Fibroblast of skin of right biceps (primary cell): Measurements from ENCODE around the gene LRP3.
"Not testable (repeated sequence)": the region's sequence is repeated elsewhere in the genome, so short reads cannot be mapped to it uniquely, and the experiment has no call there.

ENCODE experiments used
- DNase-seq: peaks from one replicate; pipeline ENCODE4 v3.0.0-alpha.2; 2013

The LRP3 gene

DNA sequence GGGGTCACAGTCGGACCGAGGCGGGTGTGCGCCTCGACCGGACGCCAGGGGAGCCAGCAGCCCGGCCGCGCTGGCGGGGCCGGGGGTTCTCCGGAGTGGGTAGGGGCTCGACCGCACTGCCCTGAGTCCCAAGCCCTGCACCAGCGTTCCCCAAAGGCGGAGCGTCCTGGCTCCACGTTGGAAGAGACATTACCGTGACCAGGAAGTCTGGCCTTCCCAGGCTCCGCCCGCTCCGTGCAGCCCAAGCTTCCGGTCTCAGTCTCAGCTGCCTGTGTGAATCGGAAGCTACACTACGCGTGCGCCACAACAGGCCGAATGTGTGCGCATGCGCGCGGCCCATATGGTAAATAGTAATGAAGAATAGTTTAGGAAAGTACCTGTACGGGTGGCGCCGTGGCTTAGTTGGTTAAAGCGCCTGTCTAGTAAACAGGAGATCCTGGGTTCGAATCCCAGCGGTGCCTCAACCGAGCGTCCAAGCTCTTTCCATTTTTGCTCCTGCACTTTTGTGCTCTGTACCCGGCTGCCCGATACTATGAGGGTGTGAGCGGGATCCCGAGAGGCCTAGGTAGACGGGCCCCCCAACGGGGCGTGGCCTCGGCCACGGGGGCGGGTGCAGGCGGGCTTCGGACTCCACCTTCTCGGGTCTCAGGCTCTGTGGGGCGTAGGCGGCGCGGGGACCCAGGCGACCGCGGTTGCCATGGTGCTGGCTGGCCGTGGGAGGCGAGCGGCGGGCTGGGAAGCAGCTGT, 17.3 kb upstream of the LRP3 start:
- peak; percentile 99 for DNase-seq

DNA sequence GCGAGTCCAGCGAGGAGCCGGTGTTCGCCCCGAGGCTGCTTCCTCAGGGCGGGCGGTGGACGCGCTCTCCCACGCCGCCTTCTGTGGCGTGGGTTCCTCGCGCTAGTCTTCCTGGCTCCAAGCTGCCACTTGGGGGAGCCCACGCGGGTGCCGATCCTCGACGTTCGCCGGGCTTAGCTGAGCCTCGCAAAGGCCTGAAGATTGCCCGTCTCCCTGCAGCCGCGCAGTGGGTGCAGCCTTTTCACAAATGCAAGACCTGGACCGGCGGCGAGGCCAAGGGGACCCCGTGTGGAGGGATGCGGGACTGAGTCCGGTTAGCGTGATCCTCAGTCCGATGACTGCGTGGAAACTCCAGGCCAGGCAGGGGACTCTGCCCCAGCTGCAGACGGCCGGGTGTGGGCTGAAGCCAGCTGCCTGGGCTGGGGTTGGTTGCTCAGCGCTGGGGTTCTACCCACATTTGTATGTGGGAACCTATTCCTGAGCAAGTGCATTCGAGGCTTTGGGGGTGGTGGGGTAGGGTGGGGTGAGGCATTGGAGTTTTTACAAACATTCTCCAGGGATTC, 16.6 kb upstream of the LRP3 start:
- no peak for DNase-seq

DNA sequence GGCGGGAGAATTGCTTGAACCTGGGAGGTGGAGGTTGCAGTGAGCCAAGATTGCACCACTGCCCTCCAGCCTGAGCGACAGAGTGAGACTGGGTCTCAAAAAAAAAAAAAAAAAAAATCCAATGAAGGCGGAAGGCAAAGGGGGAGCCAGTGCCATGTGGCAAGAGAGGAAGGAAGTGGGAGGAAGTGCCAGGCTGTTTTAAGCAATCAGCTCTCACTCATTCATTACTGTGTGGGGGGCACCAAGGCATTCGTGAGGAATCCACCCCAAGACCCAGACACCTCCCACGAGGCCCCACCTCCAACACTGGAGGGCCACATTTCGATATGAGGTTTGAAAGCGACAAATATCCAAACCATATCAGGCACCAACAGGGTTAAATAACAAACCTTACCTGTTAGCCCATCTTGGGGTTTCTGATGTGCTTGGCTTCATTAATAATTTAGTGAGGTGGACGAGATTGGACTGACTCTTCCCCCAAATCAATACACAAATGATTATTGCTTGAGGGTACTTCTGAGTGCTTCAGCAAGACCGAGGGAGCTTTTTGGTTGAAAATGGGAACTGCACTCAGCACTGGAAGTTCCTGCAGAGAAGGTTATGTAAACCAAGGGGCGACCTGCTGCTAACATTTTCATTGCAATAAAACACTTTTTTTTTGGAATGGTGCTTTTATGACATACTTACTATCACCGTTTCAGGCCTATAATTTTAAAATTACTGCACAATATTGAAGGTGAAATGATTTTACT, 7.5 kb upstream of the LRP3 start:
- DNase-seq: no peak

- DNase-seq: no peak
These were observed 7.0 kb upstream of the LRP3 start for GRCh38 chr19:33187183-33187540.

- DNase-seq: no peak
These were observed 4.7 kb upstream of the LRP3 start for GRCh38 chr19:33189453-33189852.

DNA sequence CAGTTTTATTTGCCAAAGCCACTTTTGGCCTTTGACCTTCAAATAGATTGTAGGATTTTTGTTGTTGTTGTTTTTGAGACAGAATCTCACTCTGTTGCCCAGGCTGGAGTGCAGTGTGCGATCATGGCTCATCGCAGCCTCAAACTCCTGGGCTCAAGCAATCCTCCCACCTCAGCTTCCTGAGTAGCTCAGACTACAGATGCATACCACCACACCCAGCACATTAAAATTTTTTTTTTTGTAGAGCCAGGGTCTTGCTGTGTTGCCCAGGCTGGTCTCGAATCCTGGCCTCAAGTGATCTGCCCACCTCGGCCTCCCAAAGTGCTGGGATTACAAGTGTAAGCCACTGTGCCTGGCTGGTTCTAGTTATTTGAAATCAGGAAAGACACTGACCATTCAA, 3.0 kb upstream of the LRP3 start:
- not testable (repeated sequence) for DNase-seq

DNA sequence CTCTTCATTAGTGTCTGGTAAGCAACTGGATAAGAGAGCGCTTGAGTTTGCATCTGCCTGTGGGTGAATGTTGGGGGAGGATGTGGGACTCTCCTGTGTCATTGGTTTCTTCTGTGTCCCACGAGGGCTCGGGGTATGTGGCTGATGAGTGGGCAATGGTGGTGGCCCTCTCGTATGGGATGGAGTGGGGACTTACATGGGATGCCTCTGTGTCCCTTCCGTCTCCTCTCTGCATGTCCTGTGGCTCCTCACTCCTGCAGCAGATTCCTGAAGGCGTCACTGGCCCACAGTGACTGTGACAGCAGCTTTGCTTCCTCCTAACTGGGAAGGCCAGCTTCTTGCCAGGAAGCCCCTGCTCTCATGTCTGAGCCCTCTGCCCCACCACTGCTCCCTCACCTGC, 2.6 kb upstream of the LRP3 start:
- DNase-seq: no peak

GRCh38 chr19:33192010-33192409, 2.1 kb upstream of the LRP3 start:
- no peak for DNase-seq

- DNase-seq: no peak
These were observed 763 bp upstream of the LRP3 start for GRCh38 chr19:33193269-33193864.

DNA sequence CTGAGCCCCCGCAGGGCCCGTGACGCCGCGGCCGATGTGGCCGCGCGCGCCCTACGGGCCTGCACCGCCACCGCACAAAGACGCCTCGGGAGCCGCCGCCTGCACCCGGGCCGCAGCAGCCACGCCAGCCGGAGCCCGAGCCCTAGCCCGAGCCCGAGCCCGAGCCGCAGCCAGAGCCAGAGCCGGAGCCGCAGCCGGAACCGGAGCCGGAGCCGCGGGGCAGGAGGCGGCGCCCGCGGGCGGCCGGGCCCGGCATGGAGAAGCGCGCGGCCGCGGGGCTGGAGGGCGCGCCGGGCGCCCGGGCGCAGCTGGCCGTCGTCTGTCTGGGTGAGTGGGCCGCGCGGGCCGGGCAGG, 379 bp downstream of the LRP3 start:
- DNase-seq: no peak

GRCh38 chr19:33194886-33195644, 935 bp downstream of the LRP3 start:
- no peak for DNase-seq

DNA sequence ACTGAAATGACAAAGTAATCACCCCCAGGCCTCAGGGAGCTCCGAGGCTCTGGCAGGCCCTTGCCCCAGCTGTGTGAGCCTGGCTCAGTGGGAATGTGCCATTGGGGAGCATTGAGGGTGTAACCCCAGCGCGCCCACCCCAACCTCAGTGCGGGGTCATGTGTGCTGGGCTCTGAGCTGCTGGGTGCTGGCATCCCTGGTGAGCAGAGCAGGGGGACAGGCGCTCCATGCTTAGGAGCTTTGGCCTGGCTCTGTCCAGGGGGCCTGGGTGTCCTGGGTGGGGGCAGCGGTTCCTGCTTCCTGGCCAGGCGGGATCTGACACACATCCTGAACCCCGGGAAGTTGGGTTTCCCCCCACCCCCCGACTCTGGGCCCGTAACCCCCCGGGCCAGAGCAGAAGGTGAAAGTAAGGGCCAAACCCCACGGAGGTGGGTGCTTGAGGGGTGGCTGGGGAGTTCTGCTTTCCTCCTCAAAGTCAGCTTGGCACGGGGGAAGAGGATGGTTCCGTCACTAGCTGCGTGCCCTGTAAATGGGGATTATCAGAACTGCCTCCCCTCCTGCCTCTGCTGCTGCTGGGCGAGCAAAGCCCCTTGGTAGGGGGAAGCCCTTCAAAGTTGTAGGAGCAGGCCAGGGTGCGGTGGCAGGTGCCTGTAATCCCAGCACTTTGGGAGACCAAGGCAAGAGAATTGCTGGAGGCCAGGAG, 1.7 kb downstream of the LRP3 start:
- DNase-seq: no peak

DNA sequence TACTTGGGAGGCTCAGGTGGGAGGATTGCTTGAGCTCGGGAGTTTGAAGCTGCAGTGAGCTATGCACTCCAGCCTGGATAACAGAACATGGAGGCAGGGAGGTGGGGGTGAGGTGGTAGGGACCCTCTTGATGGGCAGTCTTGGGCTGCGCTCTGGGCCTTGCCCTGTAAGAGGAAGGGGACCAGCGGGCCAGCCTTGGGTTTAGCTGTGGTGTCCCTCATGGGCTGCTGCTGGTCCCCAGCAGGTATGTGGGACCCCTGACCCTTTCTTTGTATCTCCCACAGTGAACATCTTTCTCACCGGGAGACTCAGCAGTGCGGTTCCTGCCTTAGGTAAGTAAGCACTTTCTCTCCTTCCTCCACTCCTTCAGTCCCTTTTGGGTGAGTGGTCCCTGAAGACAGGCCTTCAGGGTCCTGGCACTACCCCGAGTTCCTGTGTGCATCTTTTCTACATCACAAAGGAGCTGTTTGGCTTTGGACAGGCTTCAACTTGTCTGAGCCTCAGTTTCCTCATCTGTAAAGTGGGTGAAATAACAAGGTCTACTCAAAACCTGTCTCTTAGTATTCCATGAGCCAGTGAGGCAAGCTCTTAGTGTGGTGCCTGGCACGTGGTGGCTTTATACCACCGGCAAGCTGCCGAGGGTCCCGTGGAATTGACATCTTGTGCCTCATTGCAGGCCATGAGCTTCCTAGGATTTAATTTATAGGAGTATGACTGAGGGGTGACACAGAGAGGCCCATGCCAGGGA, 2.5 kb downstream of the LRP3 start:
- no peak for DNase-seq

DNA sequence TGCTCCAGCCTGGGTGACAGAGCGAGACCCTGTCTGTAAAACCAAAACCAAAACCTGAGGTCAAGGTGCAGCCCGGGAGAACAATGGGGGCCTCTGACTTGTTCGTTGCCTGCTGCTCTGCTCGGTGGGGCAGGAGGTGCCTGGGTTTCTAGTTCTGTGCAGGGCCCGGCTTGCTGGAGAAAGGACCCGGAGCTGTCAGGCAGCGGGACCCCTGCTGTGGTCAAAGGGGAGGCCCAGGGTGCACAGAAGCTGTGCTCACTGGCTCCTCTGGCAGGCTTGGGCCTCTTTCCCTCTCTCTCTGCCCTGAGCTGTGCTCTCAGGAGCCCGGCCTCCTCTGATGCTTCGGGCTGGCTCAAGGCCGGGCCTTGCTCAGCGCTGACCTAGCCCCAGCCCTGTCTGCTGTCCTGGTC, 3.5 kb downstream of the LRP3 start:
- no peak for DNase-seq

DNA sequence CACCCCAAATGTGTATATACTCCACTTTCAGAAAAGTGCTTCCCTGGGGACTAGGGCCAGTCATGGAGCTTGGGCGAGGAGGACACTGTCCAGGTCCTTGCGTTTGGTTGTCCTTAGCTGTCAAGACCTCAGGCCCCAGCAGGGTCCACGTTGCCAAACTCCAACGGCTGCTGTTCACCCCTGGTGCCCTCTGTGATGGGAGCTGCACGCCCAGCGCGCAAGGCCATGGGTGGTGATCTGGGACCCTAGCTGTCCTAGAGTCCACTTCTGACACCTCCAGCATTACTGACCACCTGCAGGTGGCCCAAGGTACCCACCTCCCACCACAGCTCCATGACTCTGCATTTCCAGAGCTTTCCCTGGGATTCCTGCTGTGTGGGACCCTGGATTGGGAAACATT, 4.0 kb downstream of the LRP3 start:
- no peak for DNase-seq

DNA sequence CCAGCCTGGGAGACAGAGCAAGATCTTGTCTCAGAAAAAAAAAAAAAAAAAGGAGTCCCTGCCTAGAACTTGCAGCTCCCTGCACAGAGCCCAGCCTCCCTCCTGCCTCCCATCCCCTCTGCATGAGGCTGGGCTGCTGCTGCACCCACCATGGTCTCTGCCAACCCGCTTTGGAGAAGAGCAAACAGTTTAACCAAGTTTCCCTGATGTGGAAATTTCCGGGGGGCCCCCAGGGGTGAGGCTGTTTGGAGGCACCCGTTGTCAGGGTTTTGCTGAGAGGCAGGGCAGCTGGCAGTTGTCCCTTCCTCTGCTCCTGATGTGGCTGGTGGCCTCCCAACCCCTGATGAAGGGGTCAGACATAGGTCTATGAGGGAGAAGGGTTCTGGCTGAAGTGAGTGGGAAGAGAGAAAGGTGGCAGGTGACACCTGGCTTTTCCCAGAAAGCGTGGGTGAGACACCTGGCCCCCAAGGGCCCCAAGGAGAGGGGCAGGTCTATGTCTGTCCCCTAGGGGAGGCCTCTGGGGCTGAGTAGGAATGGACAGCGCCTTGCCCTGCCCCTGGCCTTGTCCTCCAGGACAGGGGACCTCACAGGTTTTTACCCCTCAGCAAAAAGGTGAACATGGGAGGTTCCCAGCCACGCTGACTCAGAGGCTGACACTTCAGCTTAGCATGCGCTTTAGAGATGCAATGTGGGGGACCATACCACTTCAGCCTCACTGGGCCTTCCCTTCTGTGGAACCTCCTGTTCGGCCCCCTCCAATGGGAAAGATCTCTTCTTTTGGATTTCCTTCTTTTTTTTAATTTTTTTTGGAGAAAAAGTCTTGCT, 5.5 kb downstream of the LRP3 start:
- DNase-seq: no peak

DNA sequence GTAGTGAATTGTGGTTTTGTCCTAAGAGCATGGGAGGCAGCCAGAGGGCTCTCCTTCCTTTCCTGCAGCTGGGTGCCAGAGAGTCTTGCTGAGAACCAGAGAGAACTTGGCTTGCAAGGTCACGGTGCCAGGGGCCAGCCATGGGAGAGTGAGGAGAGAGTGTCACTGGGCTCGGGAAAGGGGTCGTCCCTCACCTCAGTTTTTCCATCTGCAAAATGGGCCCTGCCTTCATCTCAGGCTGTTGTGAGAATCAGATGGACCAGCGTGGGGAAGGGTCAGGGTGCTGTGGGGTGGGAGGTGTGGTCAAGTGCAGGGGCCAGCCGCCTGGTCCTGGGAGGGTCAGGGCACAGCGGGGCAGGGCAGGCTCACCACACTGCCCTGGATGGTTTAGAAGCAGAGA, 7.3 kb downstream of the LRP3 start:
- no peak for DNase-seq

DNA sequence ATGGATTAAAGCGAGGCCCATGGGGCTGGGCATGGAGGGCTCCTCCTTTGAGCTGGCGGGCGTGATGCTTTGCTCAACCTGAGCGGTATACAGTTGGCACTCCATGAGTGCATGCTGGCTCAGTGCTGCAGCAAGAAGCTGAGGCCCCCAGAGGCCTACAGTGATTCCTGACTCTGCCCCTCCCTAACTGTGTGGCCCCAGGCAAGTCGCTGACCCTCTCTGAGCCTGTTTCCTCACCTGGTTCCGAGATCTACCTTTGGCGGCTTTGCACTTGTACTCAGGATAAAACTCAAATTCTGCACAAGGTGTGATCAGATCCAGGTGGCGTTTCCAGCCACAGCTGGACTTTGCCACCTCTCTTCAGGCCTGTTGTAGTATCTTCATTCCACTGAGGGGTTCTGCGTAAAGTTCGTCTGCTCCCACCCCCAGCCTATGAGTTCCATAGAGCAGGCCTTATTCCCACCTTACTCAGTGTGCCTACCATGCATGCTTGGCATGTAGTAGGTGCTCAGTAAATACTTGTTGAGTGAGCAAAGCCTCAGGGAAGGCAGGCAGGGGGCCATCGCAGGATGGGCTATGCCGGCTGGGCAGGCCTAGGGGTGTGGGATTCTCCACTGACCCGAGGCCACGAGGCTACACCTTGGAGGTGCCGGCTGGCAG, 7.9 kb downstream of the LRP3 start:
- DNase-seq: no peak

- DNase-seq: no peak
These were observed 8.7 kb downstream of the LRP3 start for GRCh38 chr19:33202546-33203507.
